ENCODE measurements around the gene UBE2H. TPM values are rescaled to one million over a fixed set of nuclear protein-coding genes. Genes with fewer than 3 reads are reported as not detected.

Gene UBE2H
- total RNA-seq, 2 experiments from 2014 or later = 52.1 to 52.5 TPM

DNA sequence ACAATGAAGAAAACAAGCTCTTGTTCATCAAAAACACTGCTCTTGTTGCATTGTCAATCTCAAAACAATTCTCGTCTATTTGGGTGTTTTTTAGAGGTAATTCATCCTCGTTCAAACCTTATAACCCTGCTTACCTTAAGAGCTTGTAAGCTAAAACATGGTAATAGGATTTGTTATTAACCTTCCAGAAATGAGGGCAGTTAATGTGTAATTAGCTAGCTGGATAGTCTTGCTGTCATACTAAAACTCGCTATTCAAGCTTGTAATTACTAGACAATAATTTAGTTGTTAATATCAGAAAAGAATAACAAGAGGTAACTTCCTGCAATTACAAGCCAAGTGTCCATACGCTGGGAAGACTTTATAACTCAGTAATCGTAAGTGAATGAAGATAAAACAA lies 101.6 kb downstream of the UBE2H start:
- intact Hi-C loops (cut with DNase I, micrococcal nuclease) = no loop called here
- peaks cover 8% of the 10 kb centered on the region for H3K4me1 ChIP-seq (ENCODE audit: insufficient read depth, low read length)
- no peaks in the 10 kb centered on the region for H3K27me3 Mint-ChIP-seq
- H3K4me1 Mint-ChIP-seq (ENCODE audit: low read depth) = peaks cover 78% of the 10 kb centered on the region
- H3K36me3 Mint-ChIP-seq (ENCODE audit: low read depth) = peaks cover 46% of the 10 kb centered on the region
- CTCF ChIA-PET = no interaction called here
- no peaks in the 10 kb centered on the region for H3K27me3 ChIP-seq (ENCODE audit: control insufficient read depth in 1 of 2, insufficient read depth in 2 of 2, low read length in 2 of 2)
- H3K4me3 Mint-ChIP-seq = no peak overlapping the region
- no peak overlapping the region for H3K27ac ChIP-seq (ENCODE audit: low read depth in 1 of 2, low read length in 2 of 2)
- DNase-seq = no peak
- H3K9me3 ChIP-seq (ENCODE audit: control insufficient read depth in 1 of 2, insufficient read depth in 1 of 2, low read length in 2 of 2) = no peaks in the 10 kb centered on the region
- POLR2A ChIA-PET = interaction anchor here (1.1 kb wide), 1 partner anchor 96 kb away, joined by 3 read pairs; no protein-coding TSS in a partner anchor
- TF ChIP-seq, protein P1, sequence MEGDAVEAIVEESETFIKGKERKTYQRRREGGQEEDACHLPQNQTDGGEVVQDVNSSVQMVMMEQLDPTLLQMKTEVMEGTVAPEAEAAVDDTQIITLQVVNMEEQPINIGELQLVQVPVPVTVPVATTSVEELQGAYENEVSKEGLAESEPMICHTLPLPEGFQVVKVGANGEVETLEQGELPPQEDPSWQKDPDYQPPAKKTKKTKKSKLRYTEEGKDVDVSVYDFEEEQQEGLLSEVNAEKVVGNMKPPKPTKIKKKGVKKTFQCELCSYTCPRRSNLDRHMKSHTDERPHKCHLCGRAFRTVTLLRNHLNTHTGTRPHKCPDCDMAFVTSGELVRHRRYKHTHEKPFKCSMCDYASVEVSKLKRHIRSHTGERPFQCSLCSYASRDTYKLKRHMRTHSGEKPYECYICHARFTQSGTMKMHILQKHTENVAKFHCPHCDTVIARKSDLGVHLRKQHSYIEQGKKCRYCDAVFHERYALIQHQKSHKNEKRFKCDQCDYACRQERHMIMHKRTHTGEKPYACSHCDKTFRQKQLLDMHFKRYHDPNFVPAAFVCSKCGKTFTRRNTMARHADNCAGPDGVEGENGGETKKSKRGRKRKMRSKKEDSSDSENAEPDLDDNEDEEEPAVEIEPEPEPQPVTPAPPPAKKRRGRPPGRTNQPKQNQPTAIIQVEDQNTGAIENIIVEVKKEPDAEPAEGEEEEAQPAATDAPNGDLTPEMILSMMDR (IDR thresholded peaks at IDR 0.05) = no peak
- H3K4me3 ChIP-seq (ENCODE audit: low read length) = no peak overlapping the region
- peaks cover 7% of the 10 kb centered on the region for H3K36me3 ChIP-seq (ENCODE audit: insufficient read depth, low read length)
- no peak for ATAC-seq (ENCODE audit: poor library complexity)
- H3K9me3 Mint-ChIP-seq = no peaks in the 10 kb centered on the region
- H3K27ac Mint-ChIP-seq = no peak overlapping the region

GRCh38 chr7:129848436-129848835 lies 104.3 kb downstream of the UBE2H start:
- Histone ChIP-seq H3K9me3 (ENCODE audit: control insufficient read depth in 1 of 2, insufficient read depth in 1 of 2, low read length in 2 of 2) (no peaks in the 10 kb centered on the region), H3K4me3 (ENCODE audit: low read length) (no peak overlapping the region), H3K27me3 (ENCODE audit: control insufficient read depth in 1 of 2, insufficient read depth in 2 of 2, low read length in 2 of 2) (no peaks in the 10 kb centered on the region), H3K27ac (ENCODE audit: low read depth in 1 of 2, low read length in 2 of 2) (no peak overlapping the region), H3K36me3 (ENCODE audit: insufficient read depth, low read length) (peaks cover 8% of the 10 kb centered on the region), H3K4me1 (ENCODE audit: insufficient read depth, low read length) (peaks cover 30% of the 10 kb centered on the region)
- Mint-ChIP-seq H3K9me3 (no peaks in the 10 kb centered on the region), H3K27me3 (no peaks in the 10 kb centered on the region), H3K4me1 (ENCODE audit: low read depth) (peaks cover 78% of the 10 kb centered on the region), H3K4me3 (no peak overlapping the region), H3K36me3 (ENCODE audit: low read depth) (peaks cover 20% of the 10 kb centered on the region), H3K27ac (no peak overlapping the region)
- TF ChIP-seq, protein P1 (IDR thresholded peaks at IDR 0.05) = no peak
- DNase-seq (no peak), ATAC-seq (ENCODE audit: poor library complexity) (no peak)
- CTCF ChIA-PET = interaction anchor here (1.0 kb wide), 1 partner anchor 23 kb away, joined by 3 read pairs; no protein-coding TSS in a partner anchor
- intact Hi-C loops (cut with DNase I, micrococcal nuclease) = no loop called here
- POLR2A ChIA-PET = no interaction called here

GRCh38 chr7:129845972-129846327 lies 106.8 kb downstream of the UBE2H start:
- DNase-seq (no peak), ATAC-seq (ENCODE audit: poor library complexity) (no peak)
- ChIA-PET POLR2A (interaction anchor here (1.9 kb wide), 1 partner anchor 10 kb away, joined by 4 read pairs; no protein-coding TSS in a partner anchor), CTCF (no interaction called here)
- Histone ChIP-seq H3K4me1 (ENCODE audit: insufficient read depth, low read length) (peaks cover 47% of the 10 kb centered on the region), H3K4me3 (ENCODE audit: low read length) (no peak overlapping the region), H3K9me3 (ENCODE audit: control insufficient read depth in 1 of 2, insufficient read depth in 1 of 2, low read length in 2 of 2) (no peaks in the 10 kb centered on the region), H3K27ac (ENCODE audit: low read depth in 1 of 2, low read length in 2 of 2) (no peak overlapping the region), H3K27me3 (ENCODE audit: control insufficient read depth in 1 of 2, insufficient read depth in 2 of 2, low read length in 2 of 2) (no peaks in the 10 kb centered on the region), H3K36me3 (ENCODE audit: insufficient read depth, low read length) (peaks cover 14% of the 10 kb centered on the region)
- intact Hi-C loops (cut with DNase I, micrococcal nuclease) = no loop called here
- H3K27ac Mint-ChIP-seq = peak overlapping the region; percentile 2
- H3K36me3 Mint-ChIP-seq (ENCODE audit: low read depth) = peaks cover 5% of the 10 kb centered on the region
- H3K9me3 Mint-ChIP-seq = no peaks in the 10 kb centered on the region
- TF ChIP-seq, protein P1 (IDR thresholded peaks at IDR 0.05) = no peak
- H3K4me3 Mint-ChIP-seq = no peak overlapping the region
- H3K27me3 Mint-ChIP-seq = no peaks in the 10 kb centered on the region
- H3K4me1 Mint-ChIP-seq (ENCODE audit: low read depth) = peaks cover 71% of the 10 kb centered on the region

Data from CD4-positive, alpha-beta T cell (primary cell).